ENCODE results near the gene CH25H.

Gene CH25H

DNA sequence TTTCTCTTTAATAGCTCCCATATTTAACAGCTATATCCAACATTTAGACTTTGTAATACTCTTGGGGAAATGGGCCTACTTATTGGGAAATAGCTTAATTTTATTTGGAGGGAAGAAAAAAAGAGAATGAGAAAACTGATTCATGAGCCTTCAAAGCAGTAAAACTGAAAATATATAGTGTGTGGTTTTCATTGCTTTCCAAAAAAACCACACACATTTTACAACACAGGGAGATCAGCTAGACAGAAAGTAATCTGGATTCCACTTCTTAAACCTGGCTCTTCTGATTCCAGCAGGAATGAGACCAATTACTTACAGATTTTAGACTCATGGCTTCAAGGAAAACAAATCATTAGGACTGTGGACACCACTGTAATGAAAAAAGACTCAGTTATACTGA lies 48.7 kb downstream of the CH25H start:
- DNase-seq (ENCODE audit: low read depth in 3 of 3, low spot score in 1 of 3) = no peak

DNA sequence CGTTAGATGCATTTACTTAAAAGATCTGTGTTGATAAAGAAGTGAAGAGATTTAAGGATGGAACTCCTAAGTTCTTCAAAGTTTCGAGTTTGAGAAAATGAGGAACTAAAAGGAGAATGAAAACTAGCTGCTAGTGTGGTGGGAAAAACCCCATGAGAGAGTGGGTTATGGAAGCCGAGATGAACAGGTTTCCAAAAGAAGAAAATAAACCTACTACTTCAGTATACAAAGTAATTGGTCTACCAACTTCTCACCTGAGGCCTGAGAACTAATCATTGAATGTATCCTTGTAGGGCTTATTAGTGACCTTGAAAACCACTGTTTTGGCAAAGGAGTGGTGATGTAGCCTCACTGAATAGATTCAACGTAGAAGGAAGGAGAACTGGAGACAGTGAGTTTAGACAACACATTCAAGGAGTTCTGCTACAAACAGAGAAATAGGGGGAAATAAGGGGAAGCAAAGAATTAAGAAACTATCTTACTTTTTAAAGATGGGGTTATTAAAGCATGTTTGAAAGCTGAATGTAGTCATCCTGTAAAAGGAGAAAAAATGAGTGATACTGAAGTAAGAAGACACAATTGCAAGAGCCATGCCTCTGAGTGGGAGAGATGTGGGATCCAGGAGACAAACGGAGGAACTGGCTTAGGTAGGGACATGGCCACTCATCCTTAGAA lies 50.8 kb downstream of the CH25H start:
- DNase-seq (ENCODE audit: low read depth in 3 of 3, low spot score in 1 of 3) = no peak

Data from stimulated activated CD4-positive, alpha-beta T cell treated with anti-CD3 and anti-CD28 coated beads, TNF-alpha, amount 100 ng/mL, for 1 hour (primary cell).